Karpas-422 (cell line): Measurements from ENCODE around the gene HLA-C. TPM values are rescaled to one million over a fixed set of nuclear protein-coding genes. Genes with fewer than 3 reads are reported as not detected.

Experiments used
- DNase-seq: peaks from one replicate; pipeline ENCODE4 v3.0.0-alpha.2; 2015
- H2AFZ ChIP-seq: fragments of 200-600 bp; sonication (generic); 2 replicates; pipeline ENCODE4 v1.6.1; 2014; ENCODE audit warnings: antibody characterized with exemption, low read length, mixed read lengths
- H3K27ac ChIP-seq: fragments of 200-600 bp; sonication (generic); 2 replicates; pipeline ENCODE4 v1.5.1; 2014; ENCODE audit warnings: mild to moderate bottlenecking, low read length, moderate library complexity
- H3K27me3 ChIP-seq: fragments of 200-600 bp; sonication (generic); 2 replicates; pipeline ENCODE4 v1.6.1; 2014; ENCODE audit warnings: low read length, mixed read lengths
- H3K36me3 ChIP-seq: fragments of 200-600 bp; sonication (generic); 2 replicates; pipeline ENCODE4 v1.6.1; 2014; ENCODE audit warnings: low read length, mixed read lengths; ENCODE audit not compliant: insufficient read depth
- H3K4me1 ChIP-seq: fragments of 200-600 bp; sonication (generic); 2 replicates; pipeline ENCODE4 v1.6.1; 2014; ENCODE audit warnings: mild to moderate bottlenecking, low read length, mixed read lengths
- H3K4me2 ChIP-seq: fragments of 200-600 bp; sonication (generic); 2 replicates; pipeline ENCODE4 v1.6.1; 2014; ENCODE audit warnings: low read length, low read depth, mild to moderate bottlenecking; ENCODE audit not compliant: poor library complexity, severe bottlenecking
- H3K4me3 ChIP-seq: fragments of 200-600 bp; sonication (generic); 2 replicates; pipeline ENCODE4 v1.5.1; 2014; ENCODE audit warnings: mild to moderate bottlenecking, antibody characterized with exemption, low read length, mixed read lengths
- H3K79me2 ChIP-seq: fragments of 200-600 bp; sonication (generic); 2 replicates; pipeline ENCODE4 v1.6.1; 2014; ENCODE audit warnings: mild to moderate bottlenecking, low read length, mixed read lengths
- H3K9ac ChIP-seq: fragments of 200-600 bp; sonication (generic); 2 replicates; pipeline ENCODE4 v1.6.0; 2014; ENCODE audit warnings: low read length
- H3K9me2 ChIP-seq: fragments of 200-600 bp; sonication (generic), shearing (Covaris generic); replicated peaks from 2 replicates; pipeline ENCODE4 v1.6.0; 2014; ENCODE audit warnings: mild to moderate bottlenecking, low read length, moderate library complexity; ENCODE audit not compliant: insufficient read depth
- H3K9me3 ChIP-seq: fragments of 300-700, 200-600 bp; sonication (generic); 2 replicates; pipeline ENCODE4 v1.6.1; 2014; ENCODE audit warnings: low read length, mixed read lengths
- H4K20me1 ChIP-seq: fragments of 200-600 bp; sonication (generic); 2 replicates; pipeline ENCODE4 v1.6.1; 2014; ENCODE audit warnings: mild to moderate bottlenecking, antibody characterized with exemption, low read length, low read depth; ENCODE audit not compliant: insufficient read depth
- total RNA-seq: library from RNA; depleted of rRNA; stranded (reverse); fragments of >200 nt; shearing (Covaris generic); gene quantifications from 2 replicates; pipeline ENCODE4 v1.2.3, GENCODE V29; 2014; ENCODE audit warnings: low replicate concordance

The HLA-C gene
- total RNA-seq, 1 experiment from 2014 or later: 317 TPM

GRCh38 chr6:31304683-31305082 is 32.8 kb upstream of the HLA-C start:
- DNase-seq: peak; percentile 68
- Histone ChIP-seq H3K4me1 (peaks cover 6% of the 10 kb centered on the region), H4K20me1 (no peaks in the 10 kb centered on the region), H3K9me3 (no peaks in the 10 kb centered on the region), H3K9ac (no peak overlapping the region), H3K9me2 (no peaks in the 10 kb centered on the region), H2AFZ (peak overlapping the region; percentile 81; the same call in 1 of the 2 replicates), H3K27me3 (no peaks in the 10 kb centered on the region), H3K4me2 (no peak overlapping the region), H3K36me3 (no peaks in the 10 kb centered on the region), H3K4me3 (no peak overlapping the region), H3K79me2 (no peaks in the 10 kb centered on the region), H3K27ac (no peak overlapping the region)

- Histone ChIP-seq H3K79me2 (no peaks in the 10 kb centered on the region), H3K4me2 (no peak overlapping the region), H4K20me1 (no peaks in the 10 kb centered on the region), H3K4me1 (peaks cover 6% of the 10 kb centered on the region), H3K9me2 (no peaks in the 10 kb centered on the region), H2AFZ (no peak overlapping the region), H3K9ac (no peak overlapping the region), H3K27ac (no peak overlapping the region), H3K36me3 (no peaks in the 10 kb centered on the region), H3K4me3 (no peak overlapping the region), H3K27me3 (no peaks in the 10 kb centered on the region), H3K9me3 (no peaks in the 10 kb centered on the region)
- no peak for DNase-seq
Observed at GRCh38 chr6:31300797-31301196, 28.9 kb upstream of the HLA-C start.

- no peak overlapping the region for H3K4me2 ChIP-seq
Observed at GRCh38 chr6:31299947-31300346, 28.1 kb upstream of the HLA-C start.

GRCh38 chr6:31299511-31299910 is 27.6 kb upstream of the HLA-C start:
- no peak overlapping the region for H3K9ac ChIP-seq
- H3K79me2 ChIP-seq: no peaks in the 10 kb centered on the region
- H3K27me3 ChIP-seq: no peaks in the 10 kb centered on the region
- no peak overlapping the region for H2AFZ ChIP-seq
- no peaks in the 10 kb centered on the region for H3K36me3 ChIP-seq
- no peaks in the 10 kb centered on the region for H3K9me2 ChIP-seq
- no peaks in the 10 kb centered on the region for H3K9me3 ChIP-seq
- no peak overlapping the region for H3K4me3 ChIP-seq
- no peak overlapping the region for H3K27ac ChIP-seq
- H4K20me1 ChIP-seq: no peaks in the 10 kb centered on the region
- H3K4me1 ChIP-seq: no peaks in the 10 kb centered on the region
- no peak for DNase-seq
- H3K4me2 ChIP-seq: no peak overlapping the region

More at GRCh38 chr6:31299947-31300346, 28.1 kb upstream of the HLA-C start:
- no peaks in the 10 kb centered on the region for H3K36me3 ChIP-seq
- H3K9me3 ChIP-seq: no peaks in the 10 kb centered on the region
- no peaks in the 10 kb centered on the region for H3K27me3 ChIP-seq
- peaks cover 3% of the 10 kb centered on the region for H3K4me1 ChIP-seq
- no peaks in the 10 kb centered on the region for H3K9me2 ChIP-seq
- no peak overlapping the region for H3K27ac ChIP-seq
- DNase-seq: no peak
- H3K9ac ChIP-seq: no peak overlapping the region
- no peaks in the 10 kb centered on the region for H3K79me2 ChIP-seq
- no peak overlapping the region for H2AFZ ChIP-seq
- H3K4me3 ChIP-seq: no peak overlapping the region
- H4K20me1 ChIP-seq: no peaks in the 10 kb centered on the region

- no peak overlapping the region for H2AFZ ChIP-seq
- no peaks in the 10 kb centered on the region for H3K79me2 ChIP-seq
- no peaks in the 10 kb centered on the region for H4K20me1 ChIP-seq
- H3K9me3 ChIP-seq: no peaks in the 10 kb centered on the region
- no peaks in the 10 kb centered on the region for H3K27me3 ChIP-seq
- no peak overlapping the region for H3K9ac ChIP-seq
- no peaks in the 10 kb centered on the region for H3K4me1 ChIP-seq
- no peak overlapping the region for H3K4me3 ChIP-seq
- DNase-seq: no peak
- no peak overlapping the region for H3K4me2 ChIP-seq
- no peak overlapping the region for H3K27ac ChIP-seq
- no peaks in the 10 kb centered on the region for H3K9me2 ChIP-seq
- H3K36me3 ChIP-seq: no peaks in the 10 kb centered on the region
Observed at GRCh38 chr6:31294056-31294455, 22.2 kb upstream of the HLA-C start.

- no peaks in the 10 kb centered on the region for H3K9me2 ChIP-seq
- no peaks in the 10 kb centered on the region for H3K36me3 ChIP-seq
- no peaks in the 10 kb centered on the region for H3K4me1 ChIP-seq
- H3K4me2 ChIP-seq: no peak overlapping the region
- H2AFZ ChIP-seq: no peak overlapping the region
- H3K27me3 ChIP-seq: no peaks in the 10 kb centered on the region
- H3K27ac ChIP-seq: no peak overlapping the region
- no peak overlapping the region for H3K9ac ChIP-seq
- no peak overlapping the region for H3K4me3 ChIP-seq
- H3K79me2 ChIP-seq: no peaks in the 10 kb centered on the region
- no peaks in the 10 kb centered on the region for H4K20me1 ChIP-seq
- DNase-seq: no peak
- H3K9me3 ChIP-seq: no peaks in the 10 kb centered on the region
Observed at GRCh38 chr6:31293343-31293742, 21.5 kb upstream of the HLA-C start.

- Histone ChIP-seq H4K20me1 (no peaks in the 10 kb centered on the region), H3K27ac (no peak overlapping the region), H3K4me2 (no peak overlapping the region), H3K9me2 (no peaks in the 10 kb centered on the region), H3K27me3 (no peaks in the 10 kb centered on the region), H2AFZ (no peak overlapping the region), H3K4me3 (no peak overlapping the region), H3K36me3 (no peaks in the 10 kb centered on the region), H3K9ac (no peak overlapping the region), H3K4me1 (no peaks in the 10 kb centered on the region), H3K79me2 (no peaks in the 10 kb centered on the region), H3K9me3 (no peaks in the 10 kb centered on the region)
- no peak for DNase-seq
Observed at GRCh38 chr6:31289788-31290187, 17.9 kb upstream of the HLA-C start.

GRCh38 chr6:31287619-31288018 is 15.7 kb upstream of the HLA-C start:
- Histone ChIP-seq H3K27me3 (no peaks in the 10 kb centered on the region), H2AFZ (no peak overlapping the region), H3K36me3 (no peaks in the 10 kb centered on the region), H3K4me2 (no peak overlapping the region), H3K9me3 (no peaks in the 10 kb centered on the region), H3K79me2 (no peaks in the 10 kb centered on the region), H3K4me1 (no peaks in the 10 kb centered on the region), H3K4me3 (no peak overlapping the region), H3K27ac (no peak overlapping the region), H4K20me1 (no peaks in the 10 kb centered on the region), H3K9me2 (no peaks in the 10 kb centered on the region), H3K9ac (no peak overlapping the region)
- no peak for DNase-seq

GRCh38 chr6:31285982-31286381 is 14.1 kb upstream of the HLA-C start:
- H3K27me3 ChIP-seq: no peaks in the 10 kb centered on the region
- no peak overlapping the region for H3K4me2 ChIP-seq
- H3K27ac ChIP-seq: no peak overlapping the region
- no peaks in the 10 kb centered on the region for H3K9me3 ChIP-seq
- H3K36me3 ChIP-seq: no peaks in the 10 kb centered on the region
- no peak overlapping the region for H2AFZ ChIP-seq
- H4K20me1 ChIP-seq: no peaks in the 10 kb centered on the region
- no peaks in the 10 kb centered on the region for H3K9me2 ChIP-seq
- H3K9ac ChIP-seq: no peak overlapping the region
- H3K4me1 ChIP-seq: no peaks in the 10 kb centered on the region
- no peak overlapping the region for H3K4me3 ChIP-seq
- DNase-seq: no peak
- no peaks in the 10 kb centered on the region for H3K79me2 ChIP-seq
